HUES64 (cell line): ENCODE measurements around the gene NOXA1.

Experiments
- H3K27ac ChIP-seq: 2 replicates; pipeline ENCODE4 v1.7.0; 2013; ENCODE audit warnings: low read depth, low read length, inconsistent platforms
- H3K27me3 ChIP-seq: 2 replicates; pipeline ENCODE4 v1.6.1; 2013; ENCODE audit warnings: mild to moderate bottlenecking, low read length; ENCODE audit not compliant: insufficient read depth
- H3K36me3 ChIP-seq: 2 replicates; pipeline ENCODE4 v1.6.1; 2013; ENCODE audit warnings: mild to moderate bottlenecking, low read length; ENCODE audit not compliant: insufficient read depth
- H3K4me1 ChIP-seq: 2 replicates; pipeline ENCODE4 v1.6.1; 2013; ENCODE audit warnings: mild to moderate bottlenecking, low read length, moderate library complexity; ENCODE audit not compliant: insufficient read depth
- H3K4me3 ChIP-seq: 2 replicates; pipeline ENCODE4 v1.5.1; 2013; ENCODE audit warnings: mild to moderate bottlenecking, low read length, moderate library complexity
- H3K9ac ChIP-seq: 2 replicates; pipeline ENCODE4 v1.6.1; 2013; ENCODE audit warnings: mild to moderate bottlenecking, low read depth, low read length
- H3K9me3 ChIP-seq: 2 replicates; pipeline ENCODE4 v1.6.1; 2013; ENCODE audit warnings: low read depth, low read length; ENCODE audit not compliant: insufficient read depth
- WGBS: fragments of 150-250, 120-280 bp; methylation state at CpG from one replicate; pipeline ENCODE4 v1.1.7; 2013; ENCODE audit warnings: missing lambda C conversion rate; 5-methylcytosine and 5-hydroxymethylcytosine counted together

The NOXA1 gene

GRCh38 chr9:137388589-137389427, 34.4 kb upstream of the NOXA1 start:
- no peaks in the 10 kb centered on the region for H3K27me3 ChIP-seq
- H3K27ac ChIP-seq = no peak overlapping the region
- no peak overlapping the region for H3K9ac ChIP-seq
- H3K4me3 ChIP-seq = no peak overlapping the region
- H3K36me3 ChIP-seq = no peaks in the 10 kb centered on the region
- WGBS = 88% methylated on average over 47 of the region's 47 CpGs
- H3K9me3 ChIP-seq = no peaks in the 10 kb centered on the region
- no peaks in the 10 kb centered on the region for H3K4me1 ChIP-seq

DNA sequence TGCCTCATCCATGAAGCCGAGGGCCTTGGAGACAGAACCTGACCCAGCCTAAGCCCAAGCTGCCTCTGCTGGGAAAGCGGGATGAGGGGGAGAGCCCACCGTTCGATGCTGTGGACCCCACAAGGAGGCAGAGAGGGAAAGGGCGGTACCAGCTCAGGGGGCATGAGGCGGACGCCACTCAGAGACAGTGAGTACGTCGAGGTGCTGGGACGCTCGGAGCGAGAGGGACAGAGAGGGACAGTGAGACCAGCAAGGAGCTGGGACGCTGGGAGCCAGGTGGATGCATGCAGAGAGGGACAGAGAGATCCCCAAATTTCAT, 33.8 kb upstream of the NOXA1 start:
- no peaks in the 10 kb centered on the region for H3K36me3 ChIP-seq
- 93% methylated on average over 13 of the region's 13 CpGs for WGBS
- H3K27ac ChIP-seq = no peak overlapping the region
- H3K9ac ChIP-seq = no peak overlapping the region
- no peak overlapping the region for H3K4me3 ChIP-seq
- H3K4me1 ChIP-seq = no peaks in the 10 kb centered on the region
- no peaks in the 10 kb centered on the region for H3K27me3 ChIP-seq
- H3K9me3 ChIP-seq = no peaks in the 10 kb centered on the region

- WGBS = 93% methylated on average over 42 of the region's 42 CpGs
Observed at GRCh38 chr9:137390553-137391410, 32.4 kb upstream of the NOXA1 start.

DNA sequence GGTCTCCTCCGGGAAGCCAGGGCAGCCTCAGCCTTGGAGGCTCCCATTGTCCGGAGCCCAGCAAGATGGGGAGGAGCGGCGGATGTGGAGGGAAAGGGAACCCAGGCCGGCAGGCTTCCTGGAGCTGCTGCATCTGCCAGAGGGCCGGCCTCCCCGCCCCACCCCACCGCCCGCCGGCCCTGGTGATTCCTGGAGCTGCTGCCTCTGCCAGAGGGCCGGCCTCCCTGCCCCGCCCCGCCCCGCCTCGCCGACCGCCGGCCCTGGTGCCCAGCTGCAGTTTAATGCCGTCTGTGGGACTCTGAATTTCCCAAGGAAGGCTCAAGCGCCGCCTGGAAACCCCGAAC, 31.8 kb upstream of the NOXA1 start:
- H3K27me3 ChIP-seq = no peaks in the 10 kb centered on the region
- no peak overlapping the region for H3K4me3 ChIP-seq
- no peak overlapping the region for H3K27ac ChIP-seq
- H3K36me3 ChIP-seq = no peaks in the 10 kb centered on the region
- H3K9me3 ChIP-seq = no peaks in the 10 kb centered on the region
- H3K4me1 ChIP-seq = no peaks in the 10 kb centered on the region
- no peak overlapping the region for H3K9ac ChIP-seq
- WGBS = 82% methylated on average over 22 of the region's 22 CpGs

More at GRCh38 chr9:137390553-137391410, 32.4 kb upstream of the NOXA1 start:
- Histone ChIP-seq H3K27me3 (no peaks in the 10 kb centered on the region), H3K4me3 (no peak overlapping the region), H3K36me3 (no peaks in the 10 kb centered on the region), H3K27ac (no peak overlapping the region), H3K4me1 (no peaks in the 10 kb centered on the region), H3K9me3 (no peaks in the 10 kb centered on the region), H3K9ac (no peak overlapping the region)

- Histone ChIP-seq H3K9me3 (no peaks in the 10 kb centered on the region), H3K4me1 (no peaks in the 10 kb centered on the region), H3K4me3 (no peak overlapping the region), H3K27me3 (no peaks in the 10 kb centered on the region), H3K36me3 (no peaks in the 10 kb centered on the region), H3K27ac (no peak overlapping the region), H3K9ac (no peak overlapping the region)
- WGBS = 94% methylated on average over 23 of the region's 23 CpGs
Observed at GRCh38 chr9:137392232-137393007, 30.8 kb upstream of the NOXA1 start.

DNA sequence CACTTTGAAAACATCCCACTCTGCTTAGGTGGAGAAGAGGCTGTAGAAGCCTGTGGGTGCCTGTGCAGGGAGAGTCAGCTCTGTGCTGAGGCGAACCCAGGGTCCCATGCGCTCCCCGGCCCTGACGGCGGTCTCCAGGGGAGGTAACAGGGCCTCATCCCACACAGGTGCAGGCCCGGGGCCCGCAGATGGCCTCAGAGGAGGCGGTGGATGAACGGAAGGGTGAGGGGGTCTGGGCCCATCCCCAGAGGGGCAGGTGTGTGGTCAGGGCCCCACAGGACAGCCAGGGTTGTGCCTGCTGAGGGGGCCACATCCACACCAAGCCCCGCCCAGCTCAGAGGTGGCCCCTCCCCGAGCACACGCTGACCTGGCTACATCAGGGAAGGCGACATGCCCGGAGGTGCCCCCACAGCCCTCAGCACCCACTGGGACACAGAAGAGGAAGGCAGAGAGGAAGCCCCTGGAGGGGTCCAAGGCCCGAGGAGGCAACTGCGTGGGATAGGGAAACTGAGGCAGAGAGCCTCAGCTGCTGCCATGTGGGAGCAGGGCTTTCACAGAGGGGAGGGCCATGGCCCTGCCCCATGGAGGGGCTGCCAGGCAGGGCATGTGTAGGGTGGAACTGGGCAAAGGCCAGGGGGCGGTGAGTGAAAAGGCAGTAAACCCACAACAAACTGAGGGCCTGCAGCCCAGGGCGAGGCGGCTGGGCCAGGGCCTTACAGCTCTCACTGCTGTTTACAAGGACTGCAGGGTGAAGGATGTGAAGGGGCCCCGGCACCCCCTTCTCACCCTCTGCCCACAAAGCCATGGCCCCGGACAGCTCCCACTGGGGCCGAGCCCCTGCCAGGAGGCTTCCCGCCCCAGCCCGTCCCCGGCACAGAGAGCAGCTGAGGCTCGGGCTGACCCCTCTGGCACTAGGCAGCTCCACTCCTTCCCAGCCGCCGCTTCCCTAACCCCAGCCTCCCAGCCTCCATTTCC, 29.7 kb upstream of the NOXA1 start:
- Histone ChIP-seq H3K27me3 (no peaks in the 10 kb centered on the region), H3K9ac (no peak overlapping the region), H3K4me3 (no peak overlapping the region), H3K27ac (no peak overlapping the region), H3K36me3 (no peaks in the 10 kb centered on the region), H3K9me3 (no peaks in the 10 kb centered on the region), H3K4me1 (no peaks in the 10 kb centered on the region)
- 94% methylated on average over 28 of the region's 28 CpGs for WGBS

- WGBS = 94% methylated on average over 36 of the region's 36 CpGs
Observed at GRCh38 chr9:137394866-137395665, 28.1 kb upstream of the NOXA1 start.

DNA sequence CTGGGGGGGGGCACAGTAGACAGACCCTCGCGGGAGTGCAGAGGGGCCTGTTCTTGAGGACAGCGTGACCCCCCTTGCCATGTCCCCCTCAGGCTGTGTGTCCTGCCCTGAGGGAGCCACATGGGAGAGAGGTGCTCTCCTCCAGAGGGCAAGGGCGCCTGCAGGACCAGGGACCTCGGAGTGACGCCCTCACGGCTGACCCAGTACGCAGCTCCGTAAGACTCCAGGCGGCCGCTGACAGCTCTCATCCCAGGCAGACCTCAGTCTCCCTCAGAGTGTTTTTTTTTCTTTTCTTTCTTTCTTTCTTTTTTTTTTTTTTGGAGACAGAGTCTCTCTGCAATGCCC, 27.6 kb upstream of the NOXA1 start:
- Histone ChIP-seq H3K4me3 (no peak overlapping the region), H3K27me3 (no peaks in the 10 kb centered on the region), H3K4me1 (no peaks in the 10 kb centered on the region), H3K9me3 (no peaks in the 10 kb centered on the region), H3K36me3 (no peaks in the 10 kb centered on the region), H3K9ac (no peak overlapping the region), H3K27ac (no peak overlapping the region)
- 91% methylated on average over 11 of the region's 11 CpGs for WGBS

More at GRCh38 chr9:137394866-137395665, 28.1 kb upstream of the NOXA1 start:
- no peak overlapping the region for H3K27ac ChIP-seq
- H3K9ac ChIP-seq = no peak overlapping the region
- H3K4me3 ChIP-seq = no peak overlapping the region
- H3K27me3 ChIP-seq = no peaks in the 10 kb centered on the region
- no peaks in the 10 kb centered on the region for H3K4me1 ChIP-seq
- no peaks in the 10 kb centered on the region for H3K36me3 ChIP-seq
- H3K9me3 ChIP-seq = no peaks in the 10 kb centered on the region

GRCh38 chr9:137396227-137396626, 27.0 kb upstream of the NOXA1 start:
- Histone ChIP-seq H3K27ac (no peak overlapping the region), H3K9me3 (no peaks in the 10 kb centered on the region), H3K36me3 (no peaks in the 10 kb centered on the region), H3K9ac (no peak overlapping the region), H3K27me3 (no peaks in the 10 kb centered on the region), H3K4me3 (no peak overlapping the region), H3K4me1 (no peaks in the 10 kb centered on the region)
- WGBS = 82% methylated on average over 15 of the region's 15 CpGs
